ENCODE results near the gene USP32. TPM values are rescaled to one million over a fixed set of nuclear protein-coding genes. Genes with fewer than 3 reads are reported as not detected.
"Not testable (repeated sequence)": the region's sequence is repeated elsewhere in the genome, so short reads cannot be mapped to it uniquely, and the experiment has no call there.

The USP32 gene
- total RNA-seq, 1 donor, result 28.5 TPM

DNA sequence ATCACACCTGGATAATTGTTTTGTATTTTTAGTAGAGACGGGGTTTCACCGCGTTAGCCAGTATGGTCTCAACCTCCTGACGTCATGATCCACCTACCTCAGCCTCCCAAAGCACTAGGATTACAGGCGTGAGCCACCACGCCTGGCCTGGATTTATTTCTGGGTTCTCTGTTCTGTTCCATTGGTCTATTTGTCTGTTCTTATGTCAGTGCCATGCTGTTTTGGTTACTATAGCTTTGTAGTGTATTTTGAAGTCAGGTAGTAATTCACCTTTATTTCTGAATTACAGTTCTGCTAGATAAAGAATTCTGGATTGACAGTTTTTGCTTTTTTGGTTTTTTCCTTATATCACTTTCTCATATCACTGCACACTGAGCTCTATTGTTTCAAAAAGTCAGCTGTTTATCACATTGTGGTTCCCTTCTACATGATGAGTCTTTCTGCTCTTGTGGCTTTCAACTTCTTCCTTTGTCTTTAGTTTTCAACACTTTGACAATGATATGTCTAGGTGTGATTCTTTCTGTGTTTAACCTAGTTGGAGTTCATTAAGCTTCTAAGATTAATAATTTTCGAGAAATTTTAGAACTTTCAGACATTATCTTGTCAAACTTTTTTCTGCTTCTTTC lies 144.0 kb downstream of the USP32 start:
- DNase-seq (ENCODE audit: low read depth in 2 of 3, low spot score in 2 of 3), result no peak

GRCh38 chr17:60244656-60245055 lies 147.3 kb downstream of the USP32 start:
- no peak for DNase-seq (ENCODE audit: low read depth in 2 of 3, low spot score in 2 of 3)

DNA sequence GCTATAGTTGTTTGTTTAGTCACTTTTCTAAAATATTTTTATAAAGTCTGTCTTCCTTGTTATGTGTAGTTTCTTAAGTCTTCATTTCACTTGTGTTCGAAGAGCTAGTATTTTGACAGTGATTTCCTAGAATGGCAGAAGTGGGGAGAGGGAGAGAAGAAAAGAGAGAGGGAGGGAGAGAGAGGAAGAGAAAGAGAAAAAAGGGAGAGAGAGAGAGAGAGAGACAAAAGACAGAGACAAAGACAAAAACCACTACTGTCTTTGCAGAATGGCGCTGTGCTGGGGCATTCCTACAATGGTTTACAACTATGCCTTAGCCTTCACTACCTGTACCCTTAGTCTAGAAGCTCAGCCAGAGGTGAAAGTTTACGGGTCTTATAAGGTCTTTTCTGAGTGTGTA lies 151.6 kb downstream of the USP32 start:
- no peak for DNase-seq (ENCODE audit: low read depth in 2 of 3, low spot score in 2 of 3)

GRCh38 chr17:60231691-60232090 lies 160.2 kb downstream of the USP32 start:
- no peak for DNase-seq (ENCODE audit: low read depth in 2 of 3, low spot score in 2 of 3)

DNA sequence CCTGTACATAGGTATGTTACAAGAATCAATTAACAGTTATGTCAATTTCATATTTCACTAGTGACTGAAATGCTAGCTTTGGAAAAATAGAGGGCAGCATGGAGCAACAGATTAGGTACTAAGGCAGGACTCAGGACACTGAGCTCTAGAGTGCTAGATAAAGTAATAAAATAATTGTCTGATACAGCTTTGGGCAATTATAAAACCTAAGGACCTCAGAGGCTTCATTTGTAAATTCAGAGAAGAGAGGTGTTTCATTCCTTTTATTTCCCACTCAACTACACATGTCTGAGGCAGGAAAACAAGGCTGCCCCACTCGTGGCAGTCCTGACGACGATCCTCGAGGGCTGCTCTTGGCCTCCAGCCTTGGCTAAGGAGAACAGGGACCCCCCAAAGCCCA lies 160.7 kb downstream of the USP32 start:
- peak in 2 of 3 donors; percentile 11 to 49 for DNase-seq (ENCODE audit: low read depth in 2 of 3, low spot score in 2 of 3)

DNA sequence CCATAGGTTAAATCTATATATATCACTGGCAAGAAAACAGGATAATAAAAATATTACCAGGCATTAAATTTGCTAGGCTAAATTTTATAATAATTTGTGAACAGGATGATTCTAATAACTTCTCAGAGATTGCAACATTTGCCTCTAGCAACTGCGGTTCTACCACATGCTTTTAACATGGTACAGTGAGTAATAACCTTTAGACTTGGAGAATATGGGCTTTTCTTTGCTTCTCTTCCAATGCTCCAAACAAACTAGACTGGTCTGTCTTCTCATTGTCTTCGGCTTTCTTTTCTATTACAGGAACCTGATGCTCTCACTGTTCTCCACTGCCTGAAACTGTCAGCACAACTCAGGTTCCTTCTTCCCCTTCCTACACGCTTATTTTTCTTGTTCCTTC lies 161.6 kb downstream of the USP32 start:
- no peak for DNase-seq (ENCODE audit: low read depth in 2 of 3, low spot score in 2 of 3)

DNA sequence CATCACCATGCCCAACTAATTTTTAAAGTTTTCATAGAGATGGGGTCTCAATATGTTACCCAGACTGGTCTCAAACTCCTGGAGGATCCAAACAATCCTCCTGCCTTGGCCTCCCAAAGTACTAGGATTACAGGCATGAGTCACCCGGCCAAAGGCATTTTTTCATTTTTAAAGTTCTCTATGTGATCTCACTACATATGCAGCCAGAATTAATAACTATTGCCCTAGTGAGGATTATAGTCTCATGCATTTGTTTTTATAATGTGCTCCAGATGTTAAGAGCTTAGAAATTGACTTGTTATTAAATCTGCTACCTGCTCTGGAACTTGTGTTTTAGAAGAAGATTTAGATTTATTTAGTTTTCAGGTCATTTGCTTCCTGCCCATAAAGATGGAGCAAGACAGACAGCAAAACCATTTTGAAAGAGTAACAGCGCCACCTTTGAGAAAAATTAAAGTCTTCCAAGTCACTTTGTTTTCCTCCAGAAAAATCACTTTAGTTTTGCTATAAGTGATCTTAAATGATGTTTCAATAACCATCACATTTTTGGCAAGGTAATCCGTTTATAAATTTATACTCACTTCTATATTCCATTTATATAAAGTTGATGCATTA lies 162.6 kb downstream of the USP32 start:
- peak in 1 of 3 donors; percentile 21 for DNase-seq (ENCODE audit: low read depth in 2 of 3, low spot score in 2 of 3)

GRCh38 chr17:60227276-60227675 lies 164.7 kb downstream of the USP32 start:
- not testable (repeated sequence) for DNase-seq (ENCODE audit: low read depth in 2 of 3, low spot score in 2 of 3)

DNA sequence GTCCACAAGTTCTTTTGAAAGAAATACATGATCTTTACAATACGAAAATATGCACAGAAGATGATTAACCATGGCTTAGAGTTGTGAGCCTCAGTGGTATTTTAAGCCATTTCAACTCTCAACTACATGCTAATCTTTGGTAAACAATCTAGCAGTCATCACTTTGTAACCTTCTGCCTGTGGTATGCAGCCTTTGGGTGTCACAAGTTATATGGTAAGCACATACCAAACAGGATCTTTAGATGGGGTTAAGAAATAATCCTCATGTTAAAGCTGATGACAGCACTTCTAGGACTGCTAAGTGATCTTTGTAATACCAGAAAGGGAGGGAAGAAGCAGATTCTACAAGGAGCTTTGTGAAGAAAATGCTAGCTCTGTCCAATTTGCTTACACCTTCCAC lies 167.9 kb downstream of the USP32 start:
- DNase-seq (ENCODE audit: low read depth in 2 of 3, low spot score in 2 of 3), result no peak

DNA sequence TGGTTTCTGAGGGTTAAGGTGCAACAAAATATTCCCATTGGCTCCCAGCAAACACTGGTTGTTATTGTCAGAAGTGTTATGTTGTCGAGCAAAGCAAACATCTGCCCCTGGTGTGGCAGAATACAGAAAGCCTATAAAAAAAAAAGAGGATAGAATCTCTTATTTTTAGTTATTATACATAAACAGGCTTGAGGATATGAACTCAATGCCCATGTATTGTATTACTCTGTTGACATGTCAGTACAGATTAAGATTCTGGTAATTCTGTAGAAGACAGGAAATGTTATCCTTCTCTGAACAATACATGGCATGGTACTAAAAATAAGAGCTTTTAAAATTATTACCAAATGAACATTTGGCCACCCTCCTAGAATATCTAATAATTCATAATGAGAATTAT lies 168.5 kb downstream of the USP32 start:
- no peak for DNase-seq (ENCODE audit: low read depth in 2 of 3, low spot score in 2 of 3)

- DNase-seq (ENCODE audit: low read depth in 2 of 3, low spot score in 2 of 3), result not testable (repeated sequence)
These were observed 173.2 kb downstream of the USP32 start for GRCh38 chr17:60218774-60219173.

DNA sequence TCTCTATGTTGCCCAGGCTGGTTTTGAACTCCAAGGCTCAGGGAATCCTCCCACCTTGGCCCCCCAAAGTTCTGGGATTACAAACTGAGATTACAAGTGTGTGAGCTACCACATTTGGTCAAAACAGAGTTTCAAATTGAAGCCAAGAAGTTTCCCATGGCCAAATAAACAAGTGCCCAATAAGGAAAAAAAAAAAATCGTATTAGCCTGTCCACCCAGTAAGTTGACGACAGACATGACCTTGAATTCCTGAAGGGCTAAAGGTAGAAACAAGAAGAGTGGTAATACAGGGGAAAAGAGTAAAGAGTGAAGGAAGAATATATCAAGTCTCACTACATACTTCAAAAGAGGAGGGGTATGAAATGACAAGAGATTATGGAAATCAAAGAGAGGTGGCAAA lies 176.0 kb downstream of the USP32 start:
- not testable (repeated sequence) for DNase-seq (ENCODE audit: low read depth in 2 of 3, low spot score in 2 of 3)

GRCh38 chr17:60211282-60211681 lies 180.7 kb downstream of the USP32 start:
- DNase-seq (ENCODE audit: low read depth in 2 of 3, low spot score in 2 of 3), result not testable (repeated sequence)

GRCh38 chr17:60208302-60208701 lies 183.6 kb downstream of the USP32 start:
- DNase-seq (ENCODE audit: low read depth in 2 of 3, low spot score in 2 of 3), result not testable (repeated sequence)

DNA sequence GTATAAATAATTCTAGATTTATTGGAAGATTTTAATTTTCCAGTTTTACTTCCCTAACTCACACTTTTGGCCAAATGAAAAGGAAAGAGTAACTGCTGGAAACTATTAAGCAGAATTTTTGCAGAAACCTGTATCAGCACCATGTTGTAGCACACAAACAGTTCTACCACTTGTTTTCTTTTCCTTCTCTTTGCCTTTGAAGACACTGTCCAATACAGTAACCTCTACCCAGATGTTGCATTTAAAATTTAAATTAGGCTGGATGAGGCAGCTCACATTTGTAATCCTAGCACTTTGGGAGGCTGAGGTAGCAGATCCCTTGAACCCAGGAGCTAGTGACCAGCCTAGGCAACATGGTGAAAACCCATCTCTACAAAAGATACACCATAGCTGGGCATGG lies 186.2 kb downstream of the USP32 start:
- not testable (repeated sequence) for DNase-seq (ENCODE audit: low read depth in 2 of 3, low spot score in 2 of 3)

DNA sequence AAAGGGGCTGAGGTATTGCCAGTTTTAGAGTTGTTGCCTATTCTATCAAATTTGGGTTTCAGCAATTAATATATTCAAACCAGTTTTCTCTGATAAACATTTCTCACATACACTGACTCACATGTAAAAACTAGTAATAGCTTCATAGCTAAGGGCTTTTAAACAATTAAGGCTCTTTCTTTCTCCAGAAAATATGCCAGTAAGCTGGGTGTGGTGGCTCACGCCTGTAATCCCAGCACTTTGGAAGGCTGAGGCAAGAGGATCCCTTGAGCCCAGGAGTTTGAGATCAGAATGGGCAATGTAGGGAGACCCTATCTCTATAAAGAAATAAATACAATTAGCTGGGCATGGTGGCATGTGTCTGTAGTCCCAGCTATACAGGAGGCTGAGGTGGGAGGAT lies 193.3 kb downstream of the USP32 start:
- not testable (repeated sequence) for DNase-seq (ENCODE audit: low read depth in 2 of 3, low spot score in 2 of 3)

- not testable (repeated sequence) for DNase-seq (ENCODE audit: low read depth in 2 of 3, low spot score in 2 of 3)
These were observed 197.8 kb downstream of the USP32 start for GRCh38 chr17:60194141-60194540.

DNA sequence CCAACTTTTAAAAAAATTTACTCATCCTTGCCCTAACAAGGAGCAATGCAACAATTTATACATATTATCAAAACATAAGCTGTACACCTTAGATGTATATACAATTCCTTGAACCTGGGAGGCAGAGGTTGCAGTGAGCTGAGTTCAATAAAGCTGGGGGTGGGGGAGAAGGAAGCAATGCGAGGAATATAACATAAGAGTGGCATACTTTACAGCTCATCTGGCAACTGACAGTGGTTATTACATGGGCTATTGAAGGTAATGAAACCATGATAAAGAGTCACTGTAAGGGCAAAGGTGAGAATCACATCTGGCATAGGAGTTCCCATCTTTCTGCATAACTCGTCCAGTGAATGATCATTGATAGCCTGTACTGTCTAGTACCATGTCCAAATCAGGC lies 198.5 kb downstream of the USP32 start:
- DNase-seq (ENCODE audit: low read depth in 2 of 3, low spot score in 2 of 3), result no peak

- not testable (repeated sequence) for DNase-seq (ENCODE audit: low read depth in 2 of 3, low spot score in 2 of 3)
These were observed 198.9 kb downstream of the USP32 start for GRCh38 chr17:60193032-60193431.

DNA sequence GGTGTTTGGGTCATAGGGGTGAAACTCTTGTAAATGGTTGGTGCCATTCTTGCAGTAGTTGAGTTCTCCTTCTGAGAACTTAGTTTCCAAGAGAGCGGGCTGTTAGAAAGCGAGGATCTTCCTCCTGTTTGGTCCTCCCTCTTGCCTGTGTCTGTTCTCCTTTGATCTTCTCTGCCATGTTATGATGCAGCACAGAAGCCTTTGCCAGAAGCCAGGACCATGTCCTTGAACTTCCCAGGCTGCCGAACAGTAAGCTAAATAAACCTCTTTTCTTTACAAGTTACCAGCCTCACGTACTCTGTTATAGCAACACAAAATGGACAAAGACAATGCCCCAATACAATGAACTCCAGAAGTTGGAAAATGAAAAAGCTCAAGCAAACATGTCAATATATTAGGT lies 201.9 kb downstream of the USP32 start:
- DNase-seq (ENCODE audit: low read depth in 2 of 3, low spot score in 2 of 3), result not testable (repeated sequence)

- no peak for DNase-seq (ENCODE audit: low read depth in 2 of 3, low spot score in 2 of 3)
These were observed 203.2 kb downstream of the USP32 start for GRCh38 chr17:60188759-60189158.

All from hematopoietic multipotent progenitor cell (in vitro differentiated cells).